Lower leg skin (tissue), 4 donors: ENCODE measurements around the gene SLC34A1. TPM values are rescaled to one million over a fixed set of nuclear protein-coding genes. Genes with fewer than 3 reads are reported as not detected.

Experiments
- DNase-seq, 2 donors: peaks; one replicate each; pipeline ENCODE4 v3.0.0-alpha.2; 2019; ENCODE audit warnings: low spot score in 2 of 2
- H3K4me3 ChIP-seq: fragments of 200-600 bp; sonication (generic); 2 replicates; pipeline ENCODE4 v1.5.1; 2017; ENCODE audit warnings: mild to moderate bottlenecking, low read depth; ENCODE audit not compliant: poor library complexity, severe bottlenecking
- POLR2A ChIP-seq, 2 donors: fragments of 450-650 bp; IDR thresholded peaks; one replicate each; pipeline ENCODE4 v1.6.1; 2016 to 2017; ENCODE audit warnings: antibody characterized with exemption in 2 of 2, mild to moderate bottlenecking in 1 of 2, moderate library complexity in 1 of 2
- WGBS, 2 donors: methylation state at CpG; one replicate each; pipeline ENCODE4 v1.1.5; 2018; 5-methylcytosine and 5-hydroxymethylcytosine counted together
- intact Hi-C: fragments of 100-400 bp; cut with DNase I; formaldehyde crosslinking; loops from one replicate; pipeline ENCODE4 v1.15.0; 2023; ENCODE audit warnings: low total_unique reads
- total RNA-seq, 4 donors: library from RNA; depleted of rRNA; stranded (reverse); fragments of >200 nt; gene quantifications; one replicate each; pipeline ENCODE4 v1.1.0, GENCODE V29; 2016
- TF ChIP-seq, protein P1 (sequence below), 3 donors: fragments of 450-650 bp; IDR thresholded peaks; one replicate each; pipeline ENCODE4 v1.5.1; 2016; ENCODE audit warnings: antibody characterized with exemption in 3 of 3, mild to moderate bottlenecking in 3 of 3, moderate library complexity in 2 of 3

Gene SLC34A1, protein sequence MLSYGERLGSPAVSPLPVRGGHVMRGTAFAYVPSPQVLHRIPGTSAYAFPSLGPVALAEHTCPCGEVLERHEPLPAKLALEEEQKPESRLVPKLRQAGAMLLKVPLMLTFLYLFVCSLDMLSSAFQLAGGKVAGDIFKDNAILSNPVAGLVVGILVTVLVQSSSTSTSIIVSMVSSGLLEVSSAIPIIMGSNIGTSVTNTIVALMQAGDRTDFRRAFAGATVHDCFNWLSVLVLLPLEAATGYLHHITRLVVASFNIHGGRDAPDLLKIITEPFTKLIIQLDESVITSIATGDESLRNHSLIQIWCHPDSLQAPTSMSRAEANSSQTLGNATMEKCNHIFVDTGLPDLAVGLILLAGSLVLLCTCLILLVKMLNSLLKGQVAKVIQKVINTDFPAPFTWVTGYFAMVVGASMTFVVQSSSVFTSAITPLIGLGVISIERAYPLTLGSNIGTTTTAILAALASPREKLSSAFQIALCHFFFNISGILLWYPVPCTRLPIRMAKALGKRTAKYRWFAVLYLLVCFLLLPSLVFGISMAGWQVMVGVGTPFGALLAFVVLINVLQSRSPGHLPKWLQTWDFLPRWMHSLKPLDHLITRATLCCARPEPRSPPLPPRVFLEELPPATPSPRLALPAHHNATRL
- under 1 TPM in 2 of 4 donors, not detected in 2; 0.12 to 0.39 TPM for total RNA-seq

DNA sequence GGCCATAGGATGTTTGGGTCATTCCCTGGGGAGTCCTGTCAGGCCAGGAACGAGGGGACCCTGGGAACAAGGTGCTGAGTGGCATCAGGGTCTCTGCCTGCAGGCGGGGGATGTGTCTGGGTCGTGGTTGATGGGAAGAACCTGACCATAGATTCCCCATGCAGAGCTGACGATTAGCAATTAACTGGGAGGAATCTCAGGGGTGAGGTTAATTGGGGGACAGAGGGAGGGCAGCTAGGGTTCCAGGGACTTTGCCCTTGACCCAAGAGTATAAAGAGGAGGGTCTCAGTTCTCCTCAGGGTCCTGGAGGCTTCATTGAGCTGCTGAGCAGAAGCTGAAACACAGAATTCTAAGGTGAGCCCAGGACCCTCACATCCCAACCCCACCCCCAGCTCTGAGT is at the start of gene SLC34A1:
SLC34A1 (plus strand) TSS at position 301 of the 400 bp plus-strand sequence. CDS start 1,308 bp downstream, outside the sequence.
- intact Hi-C loops, result no loop called here
- no peak for DNase-seq
- no peak within 1 kb of the TSS for H3K4me3 ChIP-seq
- WGBS, 2 donors, result 77 to 95% methylated on average over 4 of the region's 4 CpGs
- TF ChIP-seq, protein P1, sequence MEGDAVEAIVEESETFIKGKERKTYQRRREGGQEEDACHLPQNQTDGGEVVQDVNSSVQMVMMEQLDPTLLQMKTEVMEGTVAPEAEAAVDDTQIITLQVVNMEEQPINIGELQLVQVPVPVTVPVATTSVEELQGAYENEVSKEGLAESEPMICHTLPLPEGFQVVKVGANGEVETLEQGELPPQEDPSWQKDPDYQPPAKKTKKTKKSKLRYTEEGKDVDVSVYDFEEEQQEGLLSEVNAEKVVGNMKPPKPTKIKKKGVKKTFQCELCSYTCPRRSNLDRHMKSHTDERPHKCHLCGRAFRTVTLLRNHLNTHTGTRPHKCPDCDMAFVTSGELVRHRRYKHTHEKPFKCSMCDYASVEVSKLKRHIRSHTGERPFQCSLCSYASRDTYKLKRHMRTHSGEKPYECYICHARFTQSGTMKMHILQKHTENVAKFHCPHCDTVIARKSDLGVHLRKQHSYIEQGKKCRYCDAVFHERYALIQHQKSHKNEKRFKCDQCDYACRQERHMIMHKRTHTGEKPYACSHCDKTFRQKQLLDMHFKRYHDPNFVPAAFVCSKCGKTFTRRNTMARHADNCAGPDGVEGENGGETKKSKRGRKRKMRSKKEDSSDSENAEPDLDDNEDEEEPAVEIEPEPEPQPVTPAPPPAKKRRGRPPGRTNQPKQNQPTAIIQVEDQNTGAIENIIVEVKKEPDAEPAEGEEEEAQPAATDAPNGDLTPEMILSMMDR (IDR thresholded peaks at IDR 0.05), result no peak
- no peak for TF ChIP-seq POLR2A (IDR thresholded peaks at IDR 0.05)

DNA sequence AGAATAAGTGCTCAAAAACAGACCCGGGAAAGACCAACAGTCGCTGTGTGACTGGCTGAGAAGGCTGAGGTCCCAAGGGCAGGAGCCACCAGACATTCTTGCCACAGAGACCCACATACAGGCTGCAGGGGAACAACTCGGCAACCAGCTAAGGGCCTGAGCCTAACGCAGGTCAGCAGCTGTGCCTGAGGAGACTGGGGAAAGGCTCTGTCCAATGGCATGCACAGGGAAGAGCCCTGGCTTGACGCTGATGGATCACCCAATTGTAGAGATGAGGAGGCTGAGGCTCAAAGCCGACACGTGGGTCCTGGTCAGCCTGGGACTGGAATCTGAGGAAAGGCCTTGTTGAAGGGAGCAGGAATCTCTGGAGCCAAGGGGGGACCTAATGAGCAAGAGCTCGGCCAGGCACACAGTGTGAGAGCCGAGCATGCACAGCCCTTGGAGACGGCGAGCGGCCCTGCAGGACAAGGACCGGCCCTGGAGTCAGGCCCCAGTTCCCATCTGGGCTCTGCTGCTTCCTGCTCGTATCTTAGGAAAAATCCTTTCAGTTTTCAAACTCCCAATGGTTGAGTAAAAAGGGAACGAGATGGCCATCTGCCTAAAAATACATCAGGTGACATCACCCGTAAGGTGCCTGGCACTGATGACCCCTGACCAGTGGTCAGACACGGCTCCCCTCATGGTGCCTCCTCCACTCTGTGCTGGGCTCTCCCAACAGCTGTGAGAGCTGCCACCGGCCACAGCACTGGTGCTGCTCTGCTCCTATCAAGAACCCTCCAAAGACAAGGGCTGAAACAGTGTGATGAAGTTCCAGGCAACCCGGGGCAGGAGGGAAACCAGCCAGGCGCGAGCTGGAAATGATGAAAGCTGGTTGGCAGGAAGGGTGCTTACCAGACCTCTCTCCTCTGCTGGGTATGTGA is 49.2 kb upstream of the SLC34A1 start:
- 87 to 92% methylated on average over 21 of the region's 21 CpGs for WGBS, 2 donors
- DNase-seq, result no peak
- TF ChIP-seq POLR2A (IDR thresholded peaks at IDR 0.05), result no peak
- TF ChIP-seq, protein P1 (IDR thresholded peaks at IDR 0.05), result no peak
- intact Hi-C loops, result no loop called here
- no peak overlapping the region for H3K4me3 ChIP-seq

DNA sequence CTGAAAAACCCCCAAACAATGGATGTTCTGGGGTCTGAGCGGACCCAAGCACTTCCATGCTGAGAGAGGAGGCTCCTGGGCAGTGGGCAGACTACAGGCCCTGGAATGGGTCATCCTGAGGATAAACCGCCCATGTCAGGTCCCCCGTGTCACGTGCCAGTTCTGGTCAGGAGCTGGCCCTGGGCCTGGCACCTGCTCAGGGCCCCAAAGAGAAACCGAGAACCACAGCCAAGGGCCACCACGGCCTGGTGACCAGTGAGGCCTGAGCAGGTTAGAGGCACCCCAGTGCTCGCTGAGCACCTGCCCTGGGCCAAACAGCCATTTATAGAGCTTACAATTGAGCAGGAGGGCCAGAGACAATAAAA is 48.6 kb upstream of the SLC34A1 start:
- DNase-seq, result no peak
- intact Hi-C loops, result no loop called here
- no peak for TF ChIP-seq POLR2A (IDR thresholded peaks at IDR 0.05)
- TF ChIP-seq, protein P1 (IDR thresholded peaks at IDR 0.05), result no peak
- H3K4me3 ChIP-seq, result no peak overlapping the region
- WGBS, 2 donors, result 94% methylated on average over 6 to 7 of the region's 7 CpGs

DNA sequence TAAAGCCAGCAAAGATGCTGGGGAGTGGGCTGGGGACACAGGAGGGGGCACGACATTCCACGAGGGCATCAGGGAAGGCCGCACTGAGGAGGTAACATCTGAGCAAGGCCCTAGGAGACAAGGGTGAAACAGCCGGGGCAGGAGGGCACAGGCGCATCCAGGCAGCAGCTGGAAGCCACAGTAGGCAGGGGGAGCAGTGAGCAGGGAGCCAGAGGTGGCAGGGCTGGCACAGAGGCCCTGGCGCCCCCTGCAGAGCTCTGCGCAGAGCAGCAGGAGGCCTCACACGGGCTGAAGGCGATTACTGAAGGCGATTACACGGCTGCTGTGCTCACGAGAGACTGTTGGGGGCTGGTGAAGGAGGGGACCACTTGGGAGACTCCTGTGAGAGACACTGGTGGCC is 48.1 kb upstream of the SLC34A1 start:
- intact Hi-C loops, result no loop called here
- TF ChIP-seq, protein P1 (IDR thresholded peaks at IDR 0.05), result no peak
- no peak for TF ChIP-seq POLR2A (IDR thresholded peaks at IDR 0.05)
- WGBS, 2 donors, result 65 to 75% methylated on average over 12 of the region's 12 CpGs
- no peak overlapping the region for H3K4me3 ChIP-seq
- no peak for DNase-seq

DNA sequence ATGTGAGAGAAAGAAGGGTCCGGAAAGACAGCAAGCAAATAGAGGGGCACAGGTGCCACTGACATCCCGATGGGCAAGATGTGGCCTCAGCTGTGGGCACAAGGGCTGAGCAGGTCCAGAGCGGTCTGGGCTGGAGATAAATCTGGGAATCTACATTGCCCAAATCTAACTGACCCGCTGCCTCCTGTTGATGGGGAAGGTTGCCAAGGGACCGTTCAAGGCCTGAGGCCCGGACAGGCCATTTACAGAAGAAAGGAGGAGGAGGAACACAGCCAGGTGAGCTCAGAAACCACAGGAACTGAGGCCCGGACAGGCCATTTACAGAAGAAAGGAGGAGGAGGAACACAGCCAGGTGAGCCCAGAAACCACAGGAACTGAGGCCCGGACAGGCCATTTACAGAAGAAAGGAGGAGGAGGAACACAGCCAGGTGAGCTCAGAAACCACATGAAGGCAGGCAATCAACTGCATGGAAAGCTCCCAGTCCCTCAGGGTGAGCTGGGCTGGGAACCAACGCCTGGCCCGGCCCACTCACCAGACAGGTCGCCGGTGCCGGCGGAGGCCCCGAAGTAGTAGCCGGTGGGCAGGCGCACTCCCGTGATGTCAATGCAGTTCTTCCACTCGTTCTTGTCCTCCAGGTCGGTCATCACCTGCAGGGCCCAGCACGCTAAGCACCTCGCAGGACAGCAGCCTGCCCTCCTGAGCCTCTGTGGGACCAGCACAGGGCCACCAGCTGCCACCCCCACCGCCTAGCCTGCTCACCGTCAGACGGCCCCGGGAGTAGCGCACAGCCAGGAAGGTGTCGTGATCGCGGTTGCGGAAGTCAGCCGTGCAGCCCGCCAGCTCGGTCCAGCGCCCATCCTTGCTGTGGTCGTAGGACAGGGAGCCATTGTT is 47.4 kb upstream of the SLC34A1 start:
- 86 to 93% methylated on average over 25 to 36 of the region's 36 CpGs for WGBS, 2 donors
- no peak overlapping the region for H3K4me3 ChIP-seq
- no peak for DNase-seq
- intact Hi-C loops, result no loop called here
- TF ChIP-seq, protein P1 (IDR thresholded peaks at IDR 0.05), result no peak
- no peak for TF ChIP-seq POLR2A (IDR thresholded peaks at IDR 0.05)
